ENCODE measurements around the gene SERTM1.

DNA sequence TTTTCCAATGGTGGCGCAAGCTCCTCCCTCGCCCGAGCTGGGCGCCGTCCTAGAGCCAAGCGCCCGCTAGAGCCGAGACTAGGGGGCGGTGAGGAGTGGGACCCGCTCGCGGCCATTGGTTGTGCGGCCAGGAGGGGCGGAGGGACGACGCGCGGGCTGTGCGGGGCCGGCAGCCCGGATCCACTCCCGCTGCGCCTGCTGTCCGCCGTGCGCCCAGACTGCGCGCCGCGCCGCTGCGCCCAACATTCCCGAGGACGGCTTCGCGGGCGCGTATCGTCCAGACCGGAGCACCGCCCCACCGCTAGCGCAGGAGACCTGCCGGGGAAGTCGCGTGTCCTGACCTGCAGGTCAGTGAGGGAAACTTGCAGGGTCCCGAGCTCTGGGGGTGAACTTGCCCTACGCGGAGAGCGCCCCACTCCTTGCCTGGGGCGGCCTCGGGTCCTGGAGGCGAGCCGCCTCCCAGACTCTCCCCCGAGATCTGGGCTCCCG, at the start of gene SERTM1:
- TF ChIP-seq, protein P1, sequence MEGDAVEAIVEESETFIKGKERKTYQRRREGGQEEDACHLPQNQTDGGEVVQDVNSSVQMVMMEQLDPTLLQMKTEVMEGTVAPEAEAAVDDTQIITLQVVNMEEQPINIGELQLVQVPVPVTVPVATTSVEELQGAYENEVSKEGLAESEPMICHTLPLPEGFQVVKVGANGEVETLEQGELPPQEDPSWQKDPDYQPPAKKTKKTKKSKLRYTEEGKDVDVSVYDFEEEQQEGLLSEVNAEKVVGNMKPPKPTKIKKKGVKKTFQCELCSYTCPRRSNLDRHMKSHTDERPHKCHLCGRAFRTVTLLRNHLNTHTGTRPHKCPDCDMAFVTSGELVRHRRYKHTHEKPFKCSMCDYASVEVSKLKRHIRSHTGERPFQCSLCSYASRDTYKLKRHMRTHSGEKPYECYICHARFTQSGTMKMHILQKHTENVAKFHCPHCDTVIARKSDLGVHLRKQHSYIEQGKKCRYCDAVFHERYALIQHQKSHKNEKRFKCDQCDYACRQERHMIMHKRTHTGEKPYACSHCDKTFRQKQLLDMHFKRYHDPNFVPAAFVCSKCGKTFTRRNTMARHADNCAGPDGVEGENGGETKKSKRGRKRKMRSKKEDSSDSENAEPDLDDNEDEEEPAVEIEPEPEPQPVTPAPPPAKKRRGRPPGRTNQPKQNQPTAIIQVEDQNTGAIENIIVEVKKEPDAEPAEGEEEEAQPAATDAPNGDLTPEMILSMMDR (IDR thresholded peaks at IDR 0.05 in 8 of 11, conservative IDR thresholded peaks at IDR 0.05 in 3 of 11) = no peak
- no peak for TF ChIP-seq POLR2AphosphoS5 (IDR thresholded peaks at IDR 0.05)
